Esophagus muscularis mucosa (tissue), 4 donors: ENCODE measurements around the gene PRR23E. TPM values are rescaled to one million over a fixed set of nuclear protein-coding genes. Genes with fewer than 3 reads are reported as not detected.

Source experiments
- DNase-seq: peaks from one replicate; pipeline ENCODE4 v3.0.0-alpha.2; 2017; ENCODE audit errors: extremely low spot score
- H3K27ac ChIP-seq, 4 donors: fragments of 200-600 bp; sonication (generic); replicated peaks in 1 of 4; 1 replicate in 3 of 4; 2 replicates in 1 of 4; pipeline ENCODE4 v1.5.1; 2016 to 2019; ENCODE audit warnings: mild to moderate bottlenecking in 1 of 4
- H3K27me3 ChIP-seq, 4 donors: fragments of 200-600 bp; sonication (generic); one replicate each; pipeline versions ENCODE4 v1.5.1 to v1.6.0; 2016 to 2019
- H3K36me3 ChIP-seq, 4 donors: fragments of 200-600 bp; sonication (generic); one replicate each; pipeline ENCODE4 v1.5.1; 2016 to 2019
- H3K4me1 ChIP-seq, 4 donors: fragments of 200-600 bp; sonication (generic); one replicate each; pipeline ENCODE4 v1.5.1; 2016 to 2019
- H3K4me3 ChIP-seq, 4 donors: fragments of 200-600 bp; sonication (generic); 1 replicate in 2 of 4; 2 replicates in 2 of 4; pipeline ENCODE4 v1.5.1; 2016 to 2019; ENCODE audit warnings: mild to moderate bottlenecking in 4 of 4, moderate library complexity in 1 of 4
- H3K9me3 ChIP-seq, 4 donors: fragments of 200-600 bp; sonication (generic); 1 replicate in 3 of 4; 2 replicates in 1 of 4; pipeline ENCODE4 v1.5.1; 2016 to 2019
- CTCF ChIP-seq, 3 experiments: fragments of 200-600 bp in 2 of 3; fragments of 450-650 bp in 1 of 3; sonication (generic) in 2 of 3; IDR thresholded peaks; one replicate each; pipeline ENCODE4 v1.5.1; 2017 to 2019; ENCODE audit warnings: antibody characterized with exemption in 3 of 3, mild to moderate bottlenecking in 2 of 3, moderate library complexity in 1 of 3
- EP300 ChIP-seq: sonication (generic); formaldehyde crosslinking; IDR thresholded peaks from one replicate; pipeline ENCODE4 v1.6.1; 2017; ENCODE audit warnings: antibody characterized with exemption
- POLR2A ChIP-seq: fragments of 450-650 bp; IDR thresholded peaks from one replicate; pipeline ENCODE4 v1.6.1; 2017; ENCODE audit warnings: antibody characterized with exemption, moderate library complexity, mild to moderate bottlenecking, low read depth
- POLR2AphosphoS5 ChIP-seq, 2 donors: sonication (generic); formaldehyde crosslinking; IDR thresholded peaks; one replicate each; pipeline ENCODE4 v1.6.1; 2017; ENCODE audit warnings: antibody characterized with exemption in 2 of 2
- WGBS: methylation state at CpG from one replicate; pipeline ENCODE4 v1.1.5; 2018; 5-methylcytosine and 5-hydroxymethylcytosine counted together
- intact Hi-C: fragments of 100-400 bp; cut with DNase I; formaldehyde crosslinking; loops from one replicate; pipeline ENCODE4 v1.15.1; 2023
- total RNA-seq, 4 donors: library from RNA; depleted of rRNA; stranded (reverse); fragments of >200 nt; gene quantifications; one replicate each; pipeline versions ENCODE4 v1.1.0 to v1.2.1, GENCODE V29; 2016

Gene PRR23E
- total RNA-seq, 4 donors from 2014 or later, result not detected

GRCh38 chr3:127221037-127221436, 28.1 kb downstream of the PRR23E start:
- H3K9me3 ChIP-seq, result peaks cover 0 to 17% (median 10%) of the 10 kb centered on the region in 4 donors
- H3K27me3 ChIP-seq, result peaks cover 0 to 37% (median 0%) of the 10 kb centered on the region in 4 donors
- TF ChIP-seq CTCF (IDR thresholded peaks at IDR 0.05) (no peak), EP300 (no peak), POLR2AphosphoS5 (IDR thresholded peaks at IDR 0.05) (no peak), POLR2A (no peak)
- H3K4me3 ChIP-seq, result no peak overlapping the region
- no peak overlapping the region for H3K27ac ChIP-seq
- intact Hi-C loops, result no loop called here
- H3K4me1 ChIP-seq, result peaks cover 0 to 12% (median 3%) of the 10 kb centered on the region in 4 donors
- no peaks in the 10 kb centered on the region for H3K36me3 ChIP-seq
- peak; percentile 57 for DNase-seq
- WGBS, result 43% methylated on average over 4 of the region's 4 CpGs

DNA sequence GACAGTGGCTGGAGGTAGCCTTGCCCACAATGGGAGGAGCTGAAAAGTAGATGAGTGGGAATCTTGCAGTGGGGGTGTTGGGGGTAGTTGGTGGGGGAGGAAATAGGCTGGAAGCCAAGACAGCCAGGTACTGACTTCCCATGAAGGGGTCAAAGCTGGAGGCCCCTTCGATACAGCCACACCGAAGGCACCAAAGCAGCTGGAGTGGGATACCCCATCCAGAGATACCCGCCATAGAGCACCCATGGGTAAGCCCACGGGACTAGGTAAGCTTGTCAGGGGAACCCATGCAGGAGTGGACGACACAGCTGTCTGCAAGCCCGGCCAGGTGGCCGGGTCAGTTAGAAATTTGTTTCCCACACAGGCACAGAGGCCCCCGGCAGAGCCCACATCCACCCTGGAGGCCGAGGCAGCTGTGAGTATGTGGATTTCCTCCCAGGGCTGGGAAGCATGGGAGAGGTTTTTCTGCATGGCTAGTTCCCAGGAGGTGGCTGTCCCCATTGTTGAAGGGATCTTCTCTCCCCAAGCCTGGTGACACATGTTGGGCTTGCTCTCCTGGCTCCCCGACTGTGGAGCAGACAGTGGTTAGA, 28.6 kb downstream of the PRR23E start:
- H3K9me3 ChIP-seq, result peaks cover 0 to 18% (median 10%) of the 10 kb centered on the region in 4 donors
- DNase-seq, result peak; percentile 88
- peaks cover 0 to 12% (median 3%) of the 10 kb centered on the region in 4 donors for H3K4me1 ChIP-seq
- H3K4me3 ChIP-seq, result no peak overlapping the region
- H3K36me3 ChIP-seq, result no peaks in the 10 kb centered on the region
- no peak overlapping the region for H3K27ac ChIP-seq
- WGBS, result 75% methylated on average over 10 of the region's 10 CpGs
- no peak for TF ChIP-seq POLR2A
- no peak for TF ChIP-seq CTCF (IDR thresholded peaks at IDR 0.05)
- no peak for TF ChIP-seq POLR2AphosphoS5 (IDR thresholded peaks at IDR 0.05)
- TF ChIP-seq EP300, result no peak
- H3K27me3 ChIP-seq, result peaks cover 0 to 40% (median 0%) of the 10 kb centered on the region in 4 donors
- intact Hi-C loops, result no loop called here

DNA sequence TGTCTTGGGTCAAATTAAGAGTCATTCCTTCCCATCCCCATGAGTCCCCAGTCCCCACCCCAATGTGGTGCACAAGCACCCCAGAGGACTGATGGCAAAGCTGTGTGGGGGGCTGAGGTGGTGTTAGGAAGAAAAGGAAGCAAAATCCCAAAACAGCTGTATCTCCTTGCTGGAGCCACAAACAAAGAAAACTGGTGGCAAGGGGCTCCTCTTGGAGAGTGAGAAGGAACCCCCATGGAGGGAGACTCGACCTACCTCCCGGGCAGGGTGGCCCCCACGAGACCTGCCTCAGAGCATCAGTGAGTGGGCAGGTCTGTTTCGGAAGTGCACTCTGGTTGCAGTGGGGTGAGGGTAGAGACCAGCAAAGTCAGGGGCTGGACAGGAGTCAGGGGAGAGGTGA, 29.2 kb downstream of the PRR23E start:
- TF ChIP-seq EP300, result no peak
- no peak for TF ChIP-seq POLR2A
- no peak for TF ChIP-seq CTCF (IDR thresholded peaks at IDR 0.05)
- TF ChIP-seq POLR2AphosphoS5 (IDR thresholded peaks at IDR 0.05), result no peak
- Histone ChIP-seq H3K27ac (no peak overlapping the region), H3K27me3 (peaks cover 0 to 42% (median 0%) of the 10 kb centered on the region in 4 donors), H3K4me3 (no peak overlapping the region), H3K9me3 (peaks cover 0 to 18% (median 10%) of the 10 kb centered on the region in 4 donors), H3K36me3 (no peaks in the 10 kb centered on the region), H3K4me1 (peaks cover 0 to 12% (median 3%) of the 10 kb centered on the region in 4 donors)
- WGBS, result 90% methylated on average over 4 of the region's 4 CpGs
- peak; percentile 74 for DNase-seq
- intact Hi-C loops, result no loop called here

DNA sequence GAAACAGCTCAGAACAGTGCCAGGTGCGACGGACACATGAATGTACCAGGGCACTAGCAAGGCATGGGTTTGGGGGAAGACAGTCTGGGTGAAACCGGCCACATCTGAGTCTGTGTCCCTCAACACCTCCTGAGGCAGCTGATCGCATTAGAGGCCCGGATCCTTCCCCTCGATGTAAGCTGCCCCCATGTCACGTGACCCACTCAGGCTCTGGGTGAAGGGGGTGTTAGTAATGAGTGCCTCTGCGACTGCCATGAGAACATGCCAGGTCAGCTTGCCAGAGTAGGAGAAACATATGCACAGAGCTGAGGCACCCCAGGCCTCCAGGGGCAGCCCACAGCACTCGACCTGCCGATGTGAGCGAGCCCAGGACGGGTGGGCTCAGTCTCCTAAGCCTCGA, 29.7 kb downstream of the PRR23E start:
- peaks cover 0 to 12% (median 3%) of the 10 kb centered on the region in 4 donors for H3K4me1 ChIP-seq
- peaks cover 0 to 46% (median 0%) of the 10 kb centered on the region in 4 donors for H3K27me3 ChIP-seq
- DNase-seq, result peak; percentile 86
- H3K27ac ChIP-seq, result no peak overlapping the region
- TF ChIP-seq POLR2AphosphoS5 (IDR thresholded peaks at IDR 0.05) (no peak), EP300 (no peak), CTCF (IDR thresholded peaks at IDR 0.05) (no peak), POLR2A (no peak)
- intact Hi-C loops, result no loop called here
- peaks cover 0 to 18% (median 10%) of the 10 kb centered on the region in 4 donors for H3K9me3 ChIP-seq
- no peaks in the 10 kb centered on the region for H3K36me3 ChIP-seq
- WGBS, result 64% methylated on average over 8 of the region's 13 CpGs
- no peak overlapping the region for H3K4me3 ChIP-seq

- TF ChIP-seq POLR2A, result no peak
- no peak for TF ChIP-seq POLR2AphosphoS5 (IDR thresholded peaks at IDR 0.05)
- no peak for TF ChIP-seq EP300
- no peak for TF ChIP-seq CTCF (IDR thresholded peaks at IDR 0.05)
- H3K4me1 ChIP-seq, result peaks cover 0 to 12% (median 3%) of the 10 kb centered on the region in 4 donors
- H3K27me3 ChIP-seq, result peaks cover 0 to 41% (median 0%) of the 10 kb centered on the region in 4 donors
- H3K36me3 ChIP-seq, result no peaks in the 10 kb centered on the region
- 55% methylated on average over 8 of the region's 8 CpGs for WGBS
- H3K4me3 ChIP-seq, result no peak overlapping the region
- intact Hi-C loops, result no loop called here
- no peak overlapping the region for H3K27ac ChIP-seq
- DNase-seq, result peak; percentile 86
- H3K9me3 ChIP-seq, result peaks cover 0 to 23% (median 13%) of the 10 kb centered on the region in 4 donors
Observed at GRCh38 chr3:127224118-127224517, 31.2 kb downstream of the PRR23E start.
